AG09319 (cell line): ENCODE data around the gene TSPAN14.
A peak's percentile ranks its signal among the peaks of the same experiment; 100 is the strongest.
"Not testable (repeated sequence)": the region's sequence is repeated elsewhere in the genome, so short reads cannot be mapped to it uniquely, and the experiment has no call there.

Experiments used
- DNase-seq: peaks from one replicate; pipeline ENCODE4 v3.0.0-alpha.2; 2010; ENCODE audit warnings: low read depth; ENCODE audit errors: extremely low read depth
- CTCF ChIP-seq: IDR thresholded peaks from 2 replicates; pipeline ENCODE4 v1.5.1; 2011; ENCODE audit warnings: low read depth, mild to moderate bottlenecking, inconsistent platforms, low read length, moderate library complexity

The TSPAN14 gene

GRCh38 chr10:80414142-80414895 lies 39.8 kb upstream of the TSPAN14 start:
- DNase-seq: peak; percentile 10
- TF ChIP-seq CTCF: no peak

GRCh38 chr10:80415734-80416478 lies 38.2 kb upstream of the TSPAN14 start:
- no peak for TF ChIP-seq CTCF
- no peak for DNase-seq

- no peak for TF ChIP-seq CTCF
- no peak for DNase-seq
Measured at GRCh38 chr10:80416479-80417098, 37.5 kb upstream of the TSPAN14 start.

- DNase-seq: not testable (repeated sequence)
Measured at GRCh38 chr10:80417256-80417655, 36.9 kb upstream of the TSPAN14 start.

- no peak for DNase-seq
- no peak for TF ChIP-seq CTCF
Measured at GRCh38 chr10:80421050-80421706, 32.9 kb upstream of the TSPAN14 start.

- no peak for TF ChIP-seq CTCF
- DNase-seq: no peak
Measured at GRCh38 chr10:80421707-80422536, 32.2 kb upstream of the TSPAN14 start.

GRCh38 chr10:80425901-80426300 lies 28.2 kb upstream of the TSPAN14 start:
- no peak for TF ChIP-seq CTCF
- DNase-seq: no peak
